A673 (cell line): ENCODE measurements around the gene CELF4. TPM values are rescaled to one million over a fixed set of nuclear protein-coding genes. Genes with fewer than 3 reads are reported as not detected.

ENCODE experiments used
- BruUV-seq: library from RNA; stranded (reverse); fragments of 400-500 nt; replicated peaks from 2 replicates; lab custom pipeline; 2021; lab: Mats Ljungman, UMichigan
- CTCF ChIA-PET: fragments of 300-600 bp; sonication (Branson Sonifier 250); formaldehyde crosslinking; loops from one replicate; lab custom pipeline; 2022; ENCODE audit warnings: antibody characterized with exemption; lab: Charles Lee
- POLR2A ChIA-PET: fragments of 300-600 bp; sonication (Branson Sonifier 250); formaldehyde crosslinking; loops from one replicate; lab custom pipeline; 2022; ENCODE audit warnings: antibody characterized with exemption; ENCODE audit not compliant: low non-redundant PET; lab: Charles Lee
- DNase-seq: peaks from one replicate; pipeline ENCODE4 v3.0.0-alpha.2; 2015; ENCODE audit warnings: low spot score
- H3K27ac ChIP-seq: fragments of 200-600 bp; sonication (generic); 2 replicates; pipeline ENCODE4 v1.5.1; 2016; ENCODE audit warnings: mixed run types, low read depth, mild to moderate bottlenecking, mixed read lengths, antibody characterized with exemption, low read length; ENCODE audit not compliant: poor library complexity, severe bottlenecking
- H3K27me3 ChIP-seq: fragments of 200-600 bp; sonication (generic); replicated peaks from 2 replicates; pipeline ENCODE4 v1.6.1; 2017; ENCODE audit warnings: mixed run types, low read depth, mild to moderate bottlenecking, mixed read lengths, antibody characterized with exemption, low read length; ENCODE audit not compliant: insufficient read depth, poor library complexity
- H3K36me3 ChIP-seq: fragments of 200-600 bp; sonication (generic); 2 replicates; pipeline ENCODE4 v1.6.1; 2016; ENCODE audit warnings: mixed run types, mild to moderate bottlenecking, mixed read lengths, antibody characterized with exemption, low read length; ENCODE audit not compliant: insufficient read depth, poor library complexity, severe bottlenecking
- H3K4me1 ChIP-seq: fragments of 200-600 bp; sonication (generic); 2 replicates; pipeline ENCODE4 v1.6.1; 2017; ENCODE audit warnings: mixed run types, mild to moderate bottlenecking, mixed read lengths, antibody characterized with exemption, low read length; ENCODE audit not compliant: insufficient read depth, poor library complexity, severe bottlenecking
- H3K4me3 ChIP-seq: fragments of 200-600 bp; sonication (generic); 2 replicates; pipeline ENCODE4 v1.5.1; 2016; ENCODE audit warnings: low read depth, mixed run types, mild to moderate bottlenecking, mixed read lengths, low read length; ENCODE audit not compliant: poor library complexity, severe bottlenecking
- H3K9me3 ChIP-seq: fragments of 200-600 bp; sonication (generic); 2 replicates; pipeline ENCODE4 v1.6.1; 2016; ENCODE audit warnings: mixed run types, low read depth, mild to moderate bottlenecking, mixed read lengths, antibody characterized with exemption, low read length; ENCODE audit not compliant: poor library complexity, severe bottlenecking
- CTCF ChIP-seq: fragments of 300-800, 200-600 bp; sonication (generic); conservative IDR thresholded peaks from 2 replicates; pipeline ENCODE4 v1.5.1; 2017; ENCODE audit warnings: low read depth, mild to moderate bottlenecking, antibody characterized with exemption, low read length, moderate library complexity, mixed read lengths
- EZH2 ChIP-seq: fragments of 200-600 bp; sonication (generic); IDR thresholded peaks from 2 replicates; pipeline ENCODE4 v1.6.1; 2017; ENCODE audit warnings: borderline replicate concordance, low read depth, mild to moderate bottlenecking, mixed read lengths, antibody characterized with exemption, low read length; ENCODE audit not compliant: poor library complexity, severe bottlenecking
- intact Hi-C: fragments of 100-400 bp; cut with micrococcal nuclease; formaldehyde crosslinking; loops from one replicate; pipeline ENCODE4 v1.10.0; 2022; ENCODE audit not compliant: unreplicated experiment
- total RNA-seq: library from RNA; stranded (reverse); gene quantifications from 2 replicates; pipeline ENCODE4 v1.2.3, GENCODE V29; 2021

CELF4 gene
- total RNA-seq, 1 experiment from 2014 or later = not detected

- Histone ChIP-seq H3K4me1 (peaks cover 5% of the 10 kb centered on the region), H3K27ac (no peak overlapping the region), H3K36me3 (no peaks in the 10 kb centered on the region), H3K27me3 (peaks cover 32% of the 10 kb centered on the region), H3K4me3 (no peak overlapping the region), H3K9me3 (no peaks in the 10 kb centered on the region)
- ChIA-PET CTCF (no interaction called here), POLR2A (no interaction called here)
- TF ChIP-seq EZH2 = no peak
- no peak for TF ChIP-seq CTCF
- intact Hi-C loops = no loop called here
- BruUV-seq = no TSS peak
- DNase-seq = no peak
Observed at GRCh38 chr18:37396971-37397720, 168.5 kb downstream of the CELF4 start.

DNA sequence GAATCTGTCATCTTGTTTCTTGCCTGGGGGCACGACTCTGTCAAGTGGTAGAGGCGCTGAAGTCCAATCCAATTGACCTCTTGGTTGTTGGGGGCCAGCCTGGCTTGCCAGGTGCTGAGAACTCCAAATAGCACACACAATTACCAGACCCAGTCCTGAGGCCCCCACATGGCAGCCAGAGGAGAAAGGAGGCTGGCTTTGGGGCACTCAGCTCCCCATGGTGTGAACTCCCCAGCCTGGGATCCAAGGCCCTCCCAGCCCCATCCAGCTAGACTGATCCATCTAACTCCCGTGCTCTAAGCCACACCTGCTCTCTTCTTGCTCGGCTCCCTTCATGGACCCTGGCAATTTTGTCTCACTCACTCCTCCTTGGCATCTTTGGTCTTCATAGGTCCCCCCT, 170.0 kb downstream of the CELF4 start:
- BruUV-seq = no TSS peak
- ChIA-PET CTCF (no interaction called here), POLR2A (no interaction called here)
- no peak for DNase-seq
- no peaks in the 10 kb centered on the region for H3K36me3 ChIP-seq
- no peaks in the 10 kb centered on the region for H3K9me3 ChIP-seq
- H3K4me3 ChIP-seq = no peak overlapping the region
- peaks cover 33% of the 10 kb centered on the region for H3K27me3 ChIP-seq
- no peak for TF ChIP-seq EZH2
- no peak for TF ChIP-seq CTCF
- intact Hi-C loops = no loop called here
- H3K4me1 ChIP-seq = peaks cover 5% of the 10 kb centered on the region
- H3K27ac ChIP-seq = no peak overlapping the region

DNA sequence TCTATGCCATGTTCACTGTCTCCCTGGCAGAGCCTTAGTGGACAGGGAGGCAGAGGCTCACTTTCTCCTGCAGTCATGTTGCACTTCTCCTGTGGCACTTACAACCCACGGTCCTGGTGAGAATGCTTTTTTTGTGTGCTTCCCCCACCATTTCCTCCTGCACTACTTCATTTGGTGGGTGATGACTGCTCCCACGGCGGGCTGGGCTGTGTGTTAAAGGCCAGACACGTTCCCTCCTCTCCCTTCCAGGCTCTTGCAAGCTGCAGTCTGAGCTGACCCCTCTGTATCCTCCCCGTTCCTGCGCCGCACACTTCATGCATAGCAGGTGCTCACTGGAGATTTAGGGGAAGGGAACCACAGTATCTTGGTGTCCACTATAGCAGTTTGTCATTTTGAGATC, 170.5 kb downstream of the CELF4 start:
- TF ChIP-seq CTCF = no peak
- TF ChIP-seq EZH2 = no peak
- H3K27me3 ChIP-seq = peaks cover 33% of the 10 kb centered on the region
- DNase-seq = no peak
- H3K4me3 ChIP-seq = no peak overlapping the region
- intact Hi-C loops = no loop called here
- no peak overlapping the region for H3K27ac ChIP-seq
- peaks cover 5% of the 10 kb centered on the region for H3K4me1 ChIP-seq
- no peaks in the 10 kb centered on the region for H3K36me3 ChIP-seq
- ChIA-PET CTCF (no interaction called here), POLR2A (no interaction called here)
- BruUV-seq = no TSS peak
- no peaks in the 10 kb centered on the region for H3K9me3 ChIP-seq
